Fibroblast of lung (primary cell): ENCODE data around the gene STC2.

Source experiments
- EZH2 ChIP-seq: IDR thresholded peaks from 2 replicates; pipeline ENCODE4 v1.5.1; 2012; ENCODE audit warnings: low read length, control low read depth, mild to moderate bottlenecking; ENCODE audit errors: missing control alignments
- TF ChIP-seq, protein P1 (sequence below), 2 donors: IDR thresholded peaks in 1 of 2; conservative IDR thresholded peaks in 1 of 2; 1 replicate in 1 of 2; 2 replicates in 1 of 2; pipeline ENCODE4 v1.5.1; 2011 to 2012; ENCODE audit warnings: low read length in 2 of 2, control low read depth in 1 of 2, inconsistent platforms in 1 of 2, low read depth in 1 of 2, mild to moderate bottlenecking in 1 of 2

- TF ChIP-seq, protein P1, sequence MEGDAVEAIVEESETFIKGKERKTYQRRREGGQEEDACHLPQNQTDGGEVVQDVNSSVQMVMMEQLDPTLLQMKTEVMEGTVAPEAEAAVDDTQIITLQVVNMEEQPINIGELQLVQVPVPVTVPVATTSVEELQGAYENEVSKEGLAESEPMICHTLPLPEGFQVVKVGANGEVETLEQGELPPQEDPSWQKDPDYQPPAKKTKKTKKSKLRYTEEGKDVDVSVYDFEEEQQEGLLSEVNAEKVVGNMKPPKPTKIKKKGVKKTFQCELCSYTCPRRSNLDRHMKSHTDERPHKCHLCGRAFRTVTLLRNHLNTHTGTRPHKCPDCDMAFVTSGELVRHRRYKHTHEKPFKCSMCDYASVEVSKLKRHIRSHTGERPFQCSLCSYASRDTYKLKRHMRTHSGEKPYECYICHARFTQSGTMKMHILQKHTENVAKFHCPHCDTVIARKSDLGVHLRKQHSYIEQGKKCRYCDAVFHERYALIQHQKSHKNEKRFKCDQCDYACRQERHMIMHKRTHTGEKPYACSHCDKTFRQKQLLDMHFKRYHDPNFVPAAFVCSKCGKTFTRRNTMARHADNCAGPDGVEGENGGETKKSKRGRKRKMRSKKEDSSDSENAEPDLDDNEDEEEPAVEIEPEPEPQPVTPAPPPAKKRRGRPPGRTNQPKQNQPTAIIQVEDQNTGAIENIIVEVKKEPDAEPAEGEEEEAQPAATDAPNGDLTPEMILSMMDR (conservative IDR thresholded peaks at IDR 0.05 in 1 of 2, IDR thresholded peaks at IDR 0.05 in 1 of 2; ENCODE audit: low read depth in 1 of 2, low read length in 2 of 2), result no peak
- TF ChIP-seq EZH2, result no peak
These were observed 29.8 kb downstream of the STC2 start for GRCh38 chr5:173298213-173298926.
